Osteocyte (in vitro differentiated cells): Measurements from ENCODE around the gene EXOSC10. TPM values are rescaled to one million over a fixed set of nuclear protein-coding genes. Genes with fewer than 3 reads are reported as not detected.

Source experiments
- DNase-seq: peaks from one replicate; pipeline ENCODE4 v3.0.0; 2021; ENCODE audit warnings: mixed read lengths; ENCODE audit not compliant: unreplicated experiment; ENCODE audit errors: extremely low spot score
- H3K27ac Mint-ChIP-seq: one replicate; pipeline ENCODE4 v1.8.0; 2021; ENCODE audit warnings: mild to moderate bottlenecking, mixed read lengths; ENCODE audit not compliant: unreplicated experiment
- H3K27me3 Mint-ChIP-seq: one replicate; pipeline ENCODE4 v1.8.0; 2021; ENCODE audit warnings: mixed read lengths; ENCODE audit not compliant: unreplicated experiment
- H3K36me3 Mint-ChIP-seq: one replicate; pipeline ENCODE4 v1.8.0; 2021; ENCODE audit warnings: mixed read lengths; ENCODE audit not compliant: unreplicated experiment
- H3K4me1 Mint-ChIP-seq: one replicate; pipeline ENCODE4 v1.8.0; 2021; ENCODE audit warnings: mixed read lengths; ENCODE audit not compliant: unreplicated experiment
- H3K4me3 Mint-ChIP-seq: one replicate; pipeline ENCODE4 v1.8.0; 2021; ENCODE audit warnings: mild to moderate bottlenecking, moderate library complexity, mixed read lengths; ENCODE audit not compliant: unreplicated experiment
- H3K9me3 Mint-ChIP-seq: one replicate; pipeline ENCODE4 v1.8.0; 2021; ENCODE audit warnings: mixed read lengths; ENCODE audit not compliant: unreplicated experiment
- CTCF ChIP-seq: fragments of 200-600 bp; sonication (generic); IDR thresholded peaks from 2 replicates; pipeline ENCODE4 v1.5.0; 2021; ENCODE audit warnings: antibody characterized with exemption, mild to moderate bottlenecking, moderate library complexity
- total RNA-seq: library from RNA; stranded (reverse); gene quantifications from 2 replicates; pipeline ENCODE4 v1.2.1, GENCODE V29; 2021

Gene EXOSC10
- total RNA-seq, 1 donor from 2014 or later = 66.1 TPM

DNA sequence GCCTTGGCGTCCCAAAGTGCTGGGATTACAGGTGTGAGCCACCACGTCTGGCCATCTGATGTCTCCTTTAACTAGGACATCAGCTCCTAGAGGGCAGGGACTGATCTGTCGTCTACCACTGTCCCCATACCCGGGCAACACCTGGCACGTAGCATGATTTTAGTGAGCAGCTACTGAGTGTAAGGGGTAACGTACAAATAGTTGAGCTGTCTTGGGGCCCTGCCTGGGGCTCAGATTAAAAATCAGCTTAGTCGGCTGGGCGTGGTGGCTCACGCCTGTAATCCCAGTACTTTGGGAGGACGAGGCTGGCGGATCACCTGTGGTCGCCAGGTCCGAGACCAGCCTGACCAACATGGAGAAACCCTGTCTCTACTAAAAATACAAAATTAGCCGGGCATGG lies 41.6 kb downstream of the EXOSC10 start:
- no peak for DNase-seq
- peaks cover 8% of the 10 kb centered on the region for H3K36me3 Mint-ChIP-seq
- no peak for TF ChIP-seq CTCF
- H3K4me3 Mint-ChIP-seq = peak overlapping the region; percentile 94
- peaks cover 16% of the 10 kb centered on the region for H3K4me1 Mint-ChIP-seq
- H3K27ac Mint-ChIP-seq = no peak overlapping the region
- no peaks in the 10 kb centered on the region for H3K9me3 Mint-ChIP-seq
- H3K27me3 Mint-ChIP-seq = no peaks in the 10 kb centered on the region

DNA sequence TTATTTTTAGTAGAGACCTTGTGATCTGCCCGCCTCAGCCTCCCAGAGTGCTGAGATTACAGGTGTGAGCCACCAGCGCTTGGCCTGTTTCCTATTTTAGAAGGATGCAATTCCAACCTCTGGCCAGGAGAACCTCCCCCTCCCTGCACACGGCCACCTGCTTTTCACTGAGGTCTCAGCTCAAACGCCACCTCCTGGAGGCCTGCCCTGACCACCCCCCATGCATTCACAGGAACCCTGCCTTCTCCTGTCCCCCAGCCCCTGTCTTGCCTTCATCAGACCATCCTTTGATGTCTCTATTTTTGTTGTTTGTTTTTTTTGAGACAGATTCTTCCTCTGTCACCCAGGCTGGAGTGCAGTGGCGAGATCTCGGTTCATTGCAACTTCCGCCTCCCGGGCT lies 42.2 kb downstream of the EXOSC10 start:
- no peaks in the 10 kb centered on the region for H3K27me3 Mint-ChIP-seq
- H3K27ac Mint-ChIP-seq = no peak overlapping the region
- peak overlapping the region; percentile 22 for H3K4me3 Mint-ChIP-seq

DNA sequence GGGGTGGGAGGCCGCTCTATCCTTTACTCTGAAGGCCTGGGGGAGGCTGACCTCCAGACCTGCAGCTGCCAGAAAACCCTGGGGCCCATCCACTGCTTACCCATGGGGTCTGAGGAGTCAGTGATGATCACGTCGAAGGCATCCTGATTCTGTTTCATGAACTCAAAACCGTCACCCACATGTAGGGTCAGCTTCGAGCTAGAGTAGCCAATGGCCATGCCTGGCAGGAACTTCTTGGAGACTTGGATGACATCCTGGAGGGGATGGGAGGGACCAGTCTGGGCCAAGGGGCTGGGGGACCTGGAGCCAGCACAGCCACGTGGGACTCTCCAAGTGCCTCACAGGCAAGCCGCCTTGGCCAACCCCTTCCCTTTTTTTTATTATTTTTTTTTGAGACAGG lies 43.2 kb downstream of the EXOSC10 start:
- peaks cover 7% of the 10 kb centered on the region for H3K36me3 Mint-ChIP-seq
- H3K4me3 Mint-ChIP-seq = no peak overlapping the region
- H3K27ac Mint-ChIP-seq = no peak overlapping the region
- no peak for TF ChIP-seq CTCF
- no peak for DNase-seq
- no peaks in the 10 kb centered on the region for H3K9me3 Mint-ChIP-seq
- H3K27me3 Mint-ChIP-seq = no peaks in the 10 kb centered on the region
- peaks cover 16% of the 10 kb centered on the region for H3K4me1 Mint-ChIP-seq

More for the DNA sequence above, 42.2 kb downstream of the EXOSC10 start:
- Mint-ChIP-seq H3K36me3 (peaks cover 7% of the 10 kb centered on the region), H3K4me1 (peaks cover 16% of the 10 kb centered on the region), H3K9me3 (no peaks in the 10 kb centered on the region)
- TF ChIP-seq CTCF = no peak
- DNase-seq = no peak

GRCh38 chr1:11055676-11056075 lies 44.0 kb downstream of the EXOSC10 start:
- Mint-ChIP-seq H3K27me3 (no peaks in the 10 kb centered on the region), H3K36me3 (peaks cover 7% of the 10 kb centered on the region), H3K4me1 (peaks cover 10% of the 10 kb centered on the region), H3K27ac (no peak overlapping the region), H3K4me3 (no peak overlapping the region), H3K9me3 (no peaks in the 10 kb centered on the region)
- no peak for DNase-seq
- no peak for TF ChIP-seq CTCF

DNA sequence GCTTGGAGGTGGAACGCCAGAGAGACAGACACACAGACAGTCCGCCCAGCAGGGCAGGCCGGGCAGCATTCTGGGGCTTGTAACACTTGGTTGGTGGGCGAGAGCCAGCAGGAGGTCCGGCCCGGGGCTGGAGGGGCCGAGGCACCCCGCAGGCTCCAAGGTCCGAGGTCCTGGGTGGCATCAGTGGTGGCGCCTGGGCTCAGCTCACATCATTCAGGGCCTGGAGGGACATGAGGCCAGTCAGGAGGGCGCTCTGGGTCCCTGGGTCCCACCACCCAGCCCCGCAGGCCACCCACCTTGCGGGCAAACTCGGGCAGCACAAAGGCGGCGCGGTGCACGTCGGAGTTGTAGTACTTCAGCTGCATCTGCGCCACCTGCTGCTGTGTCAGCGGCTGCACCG lies 45.0 kb downstream of the EXOSC10 start:
- no peak for DNase-seq
- no peak overlapping the region for H3K27ac Mint-ChIP-seq
- H3K27me3 Mint-ChIP-seq = no peaks in the 10 kb centered on the region
- no peak overlapping the region for H3K4me3 Mint-ChIP-seq
- H3K4me1 Mint-ChIP-seq = peaks cover 7% of the 10 kb centered on the region
- H3K9me3 Mint-ChIP-seq = no peaks in the 10 kb centered on the region
- H3K36me3 Mint-ChIP-seq = peaks cover 7% of the 10 kb centered on the region
- TF ChIP-seq CTCF = no peak
